Measurements from ENCODE around the gene TSPAN31. TPM values are rescaled to one million over a fixed set of nuclear protein-coding genes. Genes with fewer than 3 reads are reported as not detected.

The TSPAN31 gene
- total and polyA plus RNA-seq, 9 of the 15 experiments (the other 6 are each of a cell fraction or from before 2014, with no cell fraction given), result 11.3 to 26.4 (median 14.3) TPM

- TF ChIP-seq E4F1 (CRISPR knock-in tag; IDR thresholded peaks at IDR 0.05; ENCODE audit: borderline replicate concordance) (no peak), NCOR1 (IDR thresholded peaks at IDR 0.05) (peak; percentile 56), RB1 (IDR thresholded peaks at IDR 0.05; ENCODE audit: low read depth) (peak; percentile 88), STAT5A (IDR thresholded peaks at IDR 0.05; ENCODE audit: borderline replicate concordance, low read length) (peak; percentile 43; the same call in 1 of the 2 replicates), ZNF644 (tag; IDR thresholded peaks at IDR 0.05; ENCODE audit: low read depth) (no peak), ZNF282 (CRISPR knock-in tag; IDR thresholded peaks at IDR 0.05) (0 out of 2 replicates have a peak, but pooled peaks have one; percentile 51), MAFF (IDR thresholded peaks at IDR 0.05; ENCODE audit: low read length) (no peak), ZNF3 (CRISPR knock-in tag; IDR thresholded peaks at IDR 0.05) (no peak), ZNF316 (IDR thresholded peaks at IDR 0.05) (peak; percentile 42; the same call in 1 of the 2 replicates), CAMTA2 (CRISPR knock-in tag; conservative IDR thresholded peaks at IDR 0.05) (no peak), MAFG (tag; conservative IDR thresholded peaks at IDR 0.05) (no peak)
Measured at GRCh38 chr12:57782608-57783465, 38.0 kb downstream of the TSPAN31 start, which contains the start of gene TSFM (continued).

All from K562 (cell line).